Right lobe of liver (tissue), 6 donors: ENCODE results near the gene HIF3A. TPM values are rescaled to one million over a fixed set of nuclear protein-coding genes. Genes with fewer than 3 reads are reported as not detected.
A peak's percentile ranks its signal among the peaks of the same experiment; 100 is the strongest.

ENCODE experiments used
- ATAC-seq, 4 donors: fragments of 200-7000 bp; cut with Tn5 transposase; one replicate each; pipeline ENCODE4 v1.9.1; 2020; ENCODE audit warnings: mild to moderate bottlenecking in 4 of 4, moderate library complexity in 4 of 4
- DNase-seq, 3 donors: peaks; one replicate each; pipeline ENCODE4 v3.0.0-alpha.2; 2020
- H3K27ac ChIP-seq, 3 donors: fragments of 200-600 bp; one replicate each; pipeline ENCODE4 v1.8.0; 2022
- H3K27me3 ChIP-seq, 2 donors: fragments of 200-600 bp; one replicate each; pipeline ENCODE4 v1.8.0; 2022
- H3K36me3 ChIP-seq, 4 donors: fragments of 200-600 bp; sonication (generic) in 1 of 4; one replicate each; pipeline versions ENCODE4 v1.5.1 to v1.8.0; 2017 to 2022; ENCODE audit warnings: control low read depth in 1 of 4
- H3K4me1 ChIP-seq, 4 donors: fragments of 200-600 bp; sonication (generic) in 1 of 4; one replicate each; pipeline versions ENCODE4 v1.5.1 to v1.8.0; 2017 to 2022; ENCODE audit warnings: control low read depth in 1 of 4
- H3K4me3 ChIP-seq, 3 donors: fragments of 200-600 bp; one replicate each; pipeline ENCODE4 v1.8.0; 2022
- H3K9me3 ChIP-seq, 4 donors: fragments of 200-600 bp; sonication (generic) in 1 of 4; one replicate each; pipeline versions ENCODE4 v1.5.1 to v1.8.0; 2017 to 2022; ENCODE audit warnings: control low read depth in 1 of 4
- CTCF ChIP-seq, 4 donors: fragments of 200-600 bp in 3 of 4; fragments of 450-650 bp in 1 of 4; IDR thresholded peaks; one replicate each; pipeline versions ENCODE4 v1.5.1 to v1.8.0; 2016 to 2022; ENCODE audit warnings: antibody characterized with exemption in 4 of 4, mild to moderate bottlenecking in 2 of 4
- POLR2A ChIP-seq: fragments of 450-650 bp; IDR thresholded peaks from one replicate; pipeline ENCODE4 v1.6.1; 2017; ENCODE audit warnings: antibody characterized with exemption, mild to moderate bottlenecking
- WGBS: methylation state at CpG from one replicate; pipeline ENCODE4 v1.1.6; 2018; ENCODE audit warnings: low coverage, low lambda C conversion rate; ENCODE audit not compliant: insufficient coverage; ENCODE audit errors: missing lambda C conversion rate; 5-methylcytosine and 5-hydroxymethylcytosine counted together
- intact Hi-C, 2 donors: fragments of 100-400 bp; cut with DNase I; formaldehyde crosslinking; loops; one replicate each; pipeline versions ENCODE4 v1.11.2 to v1.14.1; 2022
- total RNA-seq, 6 experiments: library from RNA; depleted of rRNA in 2 of 6; stranded (reverse); fragments of >200 nt in 2 of 6; fragmentation: NEBNext Ultra II Directional in 3 of 6; extraction: Animal tissue kit (Norgen Biotek cat#: 25700) in 3 of 6; gene quantifications; one replicate each; pipeline versions ENCODE4 v1.1.0 to v1.2.4, GENCODE V29; 2016 to 2023
- donor health status: DM: no; HTN: yes; CAD: no.
- donor health status: DM: no; HTN: no; CAD: no.
- donor health status: DM: no; HTN: no; CAD: no.
- donor health status: DM: no; HTN: yes; CAD: no.
- donor health status: DM: no; HTN: yes; CAD: no.

HIF3A gene
- total RNA-seq, 6 experiments from 2014 or later, result 0.47 to 9.2 (median 4.5) TPM

GRCh38 chr19:46340051-46340659, 43.3 kb downstream of the HIF3A start:
- DNase-seq, result no peak
- TF ChIP-seq POLR2A (no peak), CTCF (IDR thresholded peaks at IDR 0.05) (no peak)
- intact Hi-C loops, result loop anchor here in 1 of 2 donors (10.0 kb wide), 2 partner anchors 55 kb away; no protein-coding TSS in a partner anchor
- Histone ChIP-seq H3K27ac (no peak overlapping the region), H3K4me1 (no peaks in the 10 kb centered on the region), H3K4me3 (no peak overlapping the region), H3K36me3 (no peaks in the 10 kb centered on the region), H3K27me3 (no peaks in the 10 kb centered on the region), H3K9me3 (no peaks in the 10 kb centered on the region)
- 85% methylated on average over 9 of the region's 11 CpGs for WGBS
- no peak for ATAC-seq

- H3K27ac ChIP-seq, result no peak overlapping the region
- no peaks in the 10 kb centered on the region for H3K36me3 ChIP-seq
- intact Hi-C loops, result loop anchor here in 1 of 2 donors (10.0 kb wide), 2 partner anchors 53 to 57 kb away; no protein-coding TSS in a partner anchor
- no peaks in the 10 kb centered on the region for H3K27me3 ChIP-seq
- no peak overlapping the region for H3K4me3 ChIP-seq
- peaks cover 0 to 4% (median 0%) of the 10 kb centered on the region in 4 donors for H3K4me1 ChIP-seq
- DNase-seq (no peak), ATAC-seq (no peak)
- WGBS, result 80% methylated on average over 3 of the region's 3 CpGs
- no peak for TF ChIP-seq POLR2A
- no peaks in the 10 kb centered on the region for H3K9me3 ChIP-seq
Observed at GRCh38 chr19:46341937-46342336, 45.1 kb downstream of the HIF3A start.

GRCh38 chr19:46344363-46344762, 47.5 kb downstream of the HIF3A start:
- Histone ChIP-seq H3K36me3 (no peaks in the 10 kb centered on the region), H3K27ac (no peak overlapping the region), H3K27me3 (no peaks in the 10 kb centered on the region), H3K9me3 (no peaks in the 10 kb centered on the region), H3K4me1 (peaks cover 0 to 10% (median 4%) of the 10 kb centered on the region in 4 donors), H3K4me3 (no peak overlapping the region)
- ATAC-seq (no peak), DNase-seq (no peak)
- no CpG with 5 or more reads among the region's 1 CpG for WGBS
- intact Hi-C loops, result loop anchor here in 1 of 2 donors (10.0 kb wide), 2 partner anchors 50 to 60 kb away; no protein-coding TSS in a partner anchor
- no peak for TF ChIP-seq POLR2A
- TF ChIP-seq CTCF (IDR thresholded peaks at IDR 0.05), result no peak

GRCh38 chr19:46345157-46345556, 48.3 kb downstream of the HIF3A start:
- TF ChIP-seq CTCF (IDR thresholded peaks at IDR 0.05) (no peak), POLR2A (no peak)
- Histone ChIP-seq H3K4me3 (no peak overlapping the region), H3K27ac (no peak overlapping the region), H3K36me3 (no peaks in the 10 kb centered on the region), H3K27me3 (no peaks in the 10 kb centered on the region), H3K9me3 (no peaks in the 10 kb centered on the region), H3K4me1 (peaks cover 0 to 14% (median 5%) of the 10 kb centered on the region in 4 donors)
- intact Hi-C loops, result loop anchor here in 1 of 2 donors (10.0 kb wide), 2 partner anchors 50 to 60 kb away; no protein-coding TSS in a partner anchor
- ATAC-seq (no peak), DNase-seq (no peak)
- WGBS, result 87% methylated on average over 3 of the region's 5 CpGs

GRCh38 chr19:46346821-46347571, 50.2 kb downstream of the HIF3A start, which contains the start of gene PPP5C:
Gene PPP5C, plus strand, starts transcription at chr19:46347087. Its CDS starts 10 bp downstream, at chr19:46347097.
- Histone ChIP-seq H3K27ac (peak within 1 kb of the TSS; percentile 79 to 88 (median 83)), H3K27me3 (no peaks in the 10 kb centered on the region), H3K9me3 (no peaks in the 10 kb centered on the region), H3K36me3 (no peaks in the 10 kb centered on the region), H3K4me1 (peaks cover 0 to 32% (median 12%) of the 10 kb centered on the region in 4 donors), H3K4me3 (peak within 1 kb of the TSS; percentile 89 to 100 (median 93))
- 0% methylated on average over 15 of the region's 62 CpGs for WGBS
- TF ChIP-seq CTCF (IDR thresholded peaks at IDR 0.05) (peak; percentile 65 to 79 (median 66)), POLR2A (peak; percentile 70)
- ATAC-seq, result peak; percentile 85 to 90 (median 86)
- DNase-seq, result peak; percentile 92 to 93 (median 92)
- intact Hi-C loops, result loop anchor here in 1 of 2 donors (10.0 kb wide), 2 partner anchors 48 to 62 kb away; no protein-coding TSS in a partner anchor
